Stimulated activated naive CD4-positive, alpha-beta T cell treated with Interleukin-2 at 50 U/mL for 16 hours (primary cell): Measurements from ENCODE around the gene SGK1.

ENCODE experiments used
- DNase-seq: peaks from one replicate; lab custom pipeline; 2025; lab: John Stamatoyannopoulos, UW

SGK1 gene

GRCh38 chr6:134168590-134169208, 149.2 kb downstream of the SGK1 start:
- DNase-seq, result no peak

GRCh38 chr6:134166511-134167261, 151.2 kb downstream of the SGK1 start:
- no peak for DNase-seq

DNA sequence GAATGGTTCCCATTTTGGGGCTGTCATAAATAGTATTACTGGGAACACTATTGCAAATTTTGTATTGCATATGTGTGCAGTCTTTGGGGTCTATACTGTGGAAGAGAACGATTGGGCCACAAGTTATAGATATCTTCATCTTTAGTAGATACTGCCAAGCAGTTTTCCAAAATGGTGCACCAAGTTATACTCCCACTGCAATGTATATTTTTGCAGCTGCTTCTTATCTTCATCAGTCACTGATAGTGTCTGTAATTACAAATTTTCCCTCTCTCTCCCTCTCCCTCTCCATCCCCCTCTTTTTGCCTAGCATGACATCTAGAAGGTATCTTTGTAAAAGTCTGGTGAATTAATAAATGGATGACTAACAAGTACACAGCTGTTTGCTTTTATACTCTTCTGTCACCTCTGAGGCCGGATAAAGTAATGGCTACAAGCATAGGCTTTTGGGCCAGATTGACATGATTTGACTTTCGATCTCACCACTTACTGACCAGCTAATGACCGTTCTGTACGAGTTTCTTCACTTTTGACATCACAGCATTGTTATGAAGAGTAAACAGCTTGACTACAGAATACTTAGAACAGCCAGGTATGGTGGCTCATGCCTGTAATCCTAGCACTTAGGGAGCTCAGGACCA, 152.2 kb downstream of the SGK1 start:
- DNase-seq, result no peak

DNA sequence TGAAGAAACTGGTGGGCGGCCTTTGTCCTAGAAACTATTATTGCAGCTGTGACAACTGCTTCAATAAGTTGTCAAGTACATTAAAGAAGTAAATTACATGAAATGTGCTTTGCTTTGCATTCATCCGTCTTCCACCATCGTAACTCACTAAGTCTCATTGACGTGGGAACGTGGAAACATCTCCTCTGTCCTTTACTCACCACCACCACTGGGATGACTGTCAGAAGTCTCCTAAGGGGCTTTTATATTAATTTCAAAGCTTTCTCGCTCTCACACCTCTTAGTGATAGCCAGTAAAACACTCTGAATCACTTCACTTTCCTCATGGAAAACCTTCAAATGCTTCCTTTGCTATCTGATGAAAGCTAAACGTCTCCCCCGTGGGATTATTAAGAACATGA, 153.6 kb downstream of the SGK1 start:
- DNase-seq, result no peak

DNA sequence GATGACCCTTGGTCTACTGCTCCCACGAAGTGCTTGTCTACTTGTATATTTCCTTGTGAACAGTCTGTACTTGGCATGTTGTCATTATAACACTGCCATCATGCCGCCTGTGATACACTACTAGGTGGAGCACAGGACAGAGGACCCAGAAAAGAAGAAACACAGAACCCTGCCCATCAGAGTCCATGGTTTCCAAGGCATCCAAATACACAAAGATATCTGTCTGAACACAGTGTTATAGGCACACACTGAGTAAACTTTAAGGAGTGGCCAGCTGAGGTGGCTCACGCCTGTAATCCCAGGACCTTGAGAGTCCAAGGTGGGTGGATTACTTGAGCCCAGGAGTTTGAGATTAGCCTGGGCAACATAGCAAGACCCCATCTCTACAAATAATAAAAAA, 155.0 kb downstream of the SGK1 start:
- no peak for DNase-seq

- DNase-seq, result no peak
Measured at GRCh38 chr6:134161041-134161440, 156.9 kb downstream of the SGK1 start.

GRCh38 chr6:134152767-134153485, 165.0 kb downstream of the SGK1 start:
- no peak for DNase-seq

GRCh38 chr6:134148566-134148965, 169.3 kb downstream of the SGK1 start:
- DNase-seq, result no peak

GRCh38 chr6:134147034-134147533, 170.8 kb downstream of the SGK1 start:
- no peak for DNase-seq

- no peak for DNase-seq
Measured at GRCh38 chr6:134146268-134147033, 171.5 kb downstream of the SGK1 start.

- DNase-seq, result no peak
Measured at GRCh38 chr6:134145786-134146185, 172.1 kb downstream of the SGK1 start.

DNA sequence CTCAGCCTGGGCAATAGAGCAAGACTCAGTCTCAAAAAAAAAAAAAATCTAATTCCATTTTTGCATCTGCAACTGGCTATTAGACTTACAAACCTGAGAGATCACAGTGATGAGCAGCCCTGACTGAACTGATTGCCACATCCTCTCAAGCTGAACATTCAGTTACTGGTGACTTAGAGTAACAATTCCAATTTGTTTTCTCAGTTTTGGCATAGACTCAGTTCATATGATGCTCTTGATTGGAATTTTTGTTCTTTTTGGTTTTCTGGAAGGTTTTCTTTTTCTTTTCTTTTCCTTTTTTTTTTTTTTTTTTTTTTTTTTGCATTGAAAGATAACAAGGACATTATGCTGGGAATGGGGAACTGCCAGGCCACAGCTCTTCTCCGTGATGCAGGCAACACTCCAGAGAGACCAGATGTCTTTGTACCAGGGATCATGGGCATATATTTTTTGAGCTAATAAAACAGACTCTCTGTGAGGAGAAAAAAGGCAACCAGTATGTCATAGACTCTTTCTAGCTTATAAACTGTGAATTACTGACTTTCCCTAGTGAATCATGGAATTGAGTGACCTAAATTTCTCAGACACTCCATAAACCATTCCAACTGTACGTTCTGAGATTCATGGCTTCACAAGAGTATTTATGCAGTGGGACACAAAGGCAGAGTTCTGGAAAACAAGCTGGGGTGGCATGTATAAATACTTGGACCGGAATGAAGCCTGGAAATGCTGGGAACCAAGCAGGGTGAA, 179.5 kb downstream of the SGK1 start:
- no peak for DNase-seq

GRCh38 chr6:134134654-134135053, 183.3 kb downstream of the SGK1 start:
- no peak for DNase-seq

DNA sequence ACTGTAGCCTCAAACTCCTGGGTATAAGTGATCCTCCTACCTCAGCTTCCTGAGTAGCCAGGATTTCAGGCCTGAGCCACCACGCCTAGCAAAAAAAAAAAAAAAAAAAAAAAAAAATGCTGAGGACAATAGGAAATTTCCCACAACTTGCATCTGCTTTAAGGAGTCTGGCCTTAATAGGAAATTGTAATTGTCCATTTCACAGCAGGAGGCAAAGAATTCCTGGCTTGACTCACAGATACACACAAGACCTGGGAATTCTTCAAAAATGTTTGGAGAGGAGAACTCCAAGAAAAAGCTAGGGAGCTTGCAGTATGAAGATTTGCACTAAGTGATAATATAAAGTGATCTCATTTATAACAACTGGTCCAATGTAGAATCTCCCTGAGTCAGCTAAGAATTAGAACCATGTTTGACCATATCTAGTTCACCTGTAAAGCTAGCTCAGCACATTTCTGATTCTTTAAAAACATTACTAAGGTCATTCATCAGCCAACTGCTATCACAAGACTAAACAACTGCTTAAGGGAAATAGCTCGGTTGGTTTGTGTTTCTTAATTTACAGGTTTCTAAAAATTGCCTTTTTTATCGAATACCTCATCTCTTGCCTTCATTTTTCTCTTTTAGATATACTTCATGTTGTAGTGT, 185.3 kb downstream of the SGK1 start:
- no peak for DNase-seq

DNA sequence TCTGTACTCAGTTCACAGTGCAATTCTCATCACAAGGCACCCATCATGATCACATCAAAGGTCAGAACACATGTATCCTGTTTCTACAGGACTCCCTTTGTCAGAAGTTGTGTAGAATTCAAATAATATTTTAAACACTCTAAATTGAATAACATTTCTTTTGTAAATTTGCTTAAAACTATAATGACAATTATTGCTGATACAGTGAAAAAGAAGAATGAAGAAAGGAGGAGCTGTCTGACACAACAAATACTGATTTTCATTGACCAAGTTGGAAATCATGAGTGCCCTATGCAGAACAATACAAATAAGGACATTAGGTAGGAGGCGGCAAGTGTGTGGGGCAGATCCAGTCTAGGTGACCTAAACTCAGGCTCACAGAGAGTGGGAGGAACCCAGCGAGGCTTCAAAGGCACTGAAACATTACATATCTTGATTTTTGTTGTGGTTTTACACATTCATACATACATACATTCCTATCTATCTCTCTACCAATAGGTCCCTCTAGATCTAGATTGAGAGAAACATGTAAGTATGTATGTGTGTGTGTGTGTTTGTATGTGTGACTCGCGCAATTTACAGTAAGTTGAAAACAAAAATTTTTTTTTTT, 186.3 kb downstream of the SGK1 start:
- DNase-seq, result no peak

- no peak for DNase-seq
Measured at GRCh38 chr6:134128146-134128545, 189.8 kb downstream of the SGK1 start.

DNA sequence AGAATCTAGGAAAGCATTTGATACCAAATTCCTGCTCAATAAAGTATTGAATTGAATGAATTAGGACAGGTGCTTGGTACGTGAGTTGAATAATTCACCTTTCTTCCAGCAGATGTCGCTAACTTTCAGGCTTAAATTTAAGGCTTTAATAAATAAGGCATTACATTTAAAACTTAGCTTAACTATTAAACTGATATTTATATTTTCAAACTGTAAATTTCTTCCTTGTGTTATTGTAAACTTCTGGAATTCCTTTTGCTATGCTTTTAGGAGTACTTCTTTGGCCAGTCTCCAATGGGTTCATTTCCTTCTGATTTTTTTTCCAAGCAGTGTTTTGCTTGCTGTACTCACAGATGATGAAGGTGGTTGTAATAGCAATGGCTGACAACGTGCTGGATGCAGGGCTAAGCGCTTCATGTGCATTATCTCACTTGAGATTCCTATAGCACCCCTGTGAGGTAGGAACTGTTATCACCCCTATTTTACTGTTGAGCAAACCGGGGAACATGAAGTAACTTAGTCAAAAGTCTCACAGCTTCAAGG, 194.2 kb downstream of the SGK1 start:
- no peak for DNase-seq

- no peak for DNase-seq
Measured at GRCh38 chr6:134122775-134123174, 195.1 kb downstream of the SGK1 start.

- DNase-seq, result no peak
Measured at GRCh38 chr6:134119486-134119885, 198.4 kb downstream of the SGK1 start.
